Upper lobe of left lung (tissue), 4 donors: ENCODE data around the gene SFN.

Experiments used
- POLR2A ChIP-seq, 4 donors: fragments of 450-650 bp; IDR thresholded peaks; one replicate each; pipeline ENCODE4 v1.5.1; 2016 to 2017; ENCODE audit warnings: antibody characterized with exemption in 4 of 4, mild to moderate bottlenecking in 2 of 4
- POLR2AphosphoS5 ChIP-seq, 2 donors: sonication (generic); formaldehyde crosslinking; IDR thresholded peaks; one replicate each; pipeline ENCODE4 v1.5.1; 2017; ENCODE audit warnings: antibody characterized with exemption in 2 of 2
- TF ChIP-seq, protein P1 (sequence below), 6 experiments: fragments of 450-650 bp in 4 of 6; fragments of 200-600 bp in 2 of 6; sonication (generic) in 2 of 6; IDR thresholded peaks; one replicate each; pipeline ENCODE4 v1.5.1; 2016 to 2019; ENCODE audit warnings: antibody characterized with exemption in 6 of 6

DNA sequence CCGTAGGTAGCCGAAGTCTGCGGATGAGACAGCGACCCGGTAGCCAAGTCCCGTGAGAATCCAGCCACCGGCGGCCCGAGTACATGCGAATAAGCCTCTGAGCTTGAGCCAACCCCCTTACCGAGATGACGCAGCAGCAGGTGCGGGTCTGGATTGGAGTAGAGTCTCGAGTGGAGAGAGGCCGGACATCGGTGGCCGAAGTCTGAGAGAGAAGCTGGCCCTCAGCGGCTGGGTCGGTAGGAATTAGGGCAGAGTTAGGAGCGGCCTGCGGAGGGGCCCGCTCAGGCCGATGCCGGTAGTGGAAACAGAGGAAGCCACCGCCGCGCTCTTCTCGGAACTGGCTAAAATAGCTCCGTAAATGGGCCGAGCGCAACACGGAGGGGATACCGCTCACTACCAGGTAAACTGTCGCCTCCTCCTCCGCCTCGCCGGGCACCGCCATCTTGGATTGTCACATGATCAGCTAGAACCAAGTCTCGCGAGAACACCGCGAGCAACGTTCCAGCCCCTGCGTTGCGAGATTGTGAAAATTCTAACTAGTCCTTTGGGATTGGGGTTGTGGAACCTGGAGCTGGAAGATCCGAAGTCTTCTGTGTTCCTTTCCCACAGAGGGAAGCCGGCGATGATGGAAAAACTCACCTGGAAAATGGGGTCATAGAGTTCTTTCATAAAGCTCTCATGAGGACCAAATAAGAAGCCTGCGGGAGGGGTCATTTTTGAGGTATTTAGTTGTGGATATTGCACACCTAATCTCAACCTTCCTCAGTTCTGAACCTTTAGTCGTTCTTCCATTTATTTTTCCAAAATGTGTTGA is 37.3 kb downstream of the SFN start, which contains the start of gene GPATCH3:
- TF ChIP-seq POLR2A (IDR thresholded peaks at IDR 0.05) (peak in 3 of 4 donors; percentile 35 to 83 (median 78)), POLR2AphosphoS5 (IDR thresholded peaks at IDR 0.05) (peak; percentile 81 to 95)
- TF ChIP-seq, protein P1, sequence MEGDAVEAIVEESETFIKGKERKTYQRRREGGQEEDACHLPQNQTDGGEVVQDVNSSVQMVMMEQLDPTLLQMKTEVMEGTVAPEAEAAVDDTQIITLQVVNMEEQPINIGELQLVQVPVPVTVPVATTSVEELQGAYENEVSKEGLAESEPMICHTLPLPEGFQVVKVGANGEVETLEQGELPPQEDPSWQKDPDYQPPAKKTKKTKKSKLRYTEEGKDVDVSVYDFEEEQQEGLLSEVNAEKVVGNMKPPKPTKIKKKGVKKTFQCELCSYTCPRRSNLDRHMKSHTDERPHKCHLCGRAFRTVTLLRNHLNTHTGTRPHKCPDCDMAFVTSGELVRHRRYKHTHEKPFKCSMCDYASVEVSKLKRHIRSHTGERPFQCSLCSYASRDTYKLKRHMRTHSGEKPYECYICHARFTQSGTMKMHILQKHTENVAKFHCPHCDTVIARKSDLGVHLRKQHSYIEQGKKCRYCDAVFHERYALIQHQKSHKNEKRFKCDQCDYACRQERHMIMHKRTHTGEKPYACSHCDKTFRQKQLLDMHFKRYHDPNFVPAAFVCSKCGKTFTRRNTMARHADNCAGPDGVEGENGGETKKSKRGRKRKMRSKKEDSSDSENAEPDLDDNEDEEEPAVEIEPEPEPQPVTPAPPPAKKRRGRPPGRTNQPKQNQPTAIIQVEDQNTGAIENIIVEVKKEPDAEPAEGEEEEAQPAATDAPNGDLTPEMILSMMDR (IDR thresholded peaks at IDR 0.05), result peak in 2 of 6 experiments; percentile 6 to 10
